Mesendoderm (in vitro differentiated cells): Measurements from ENCODE around the gene GIT1. TPM values are rescaled to one million over a fixed set of nuclear protein-coding genes. Genes with fewer than 3 reads are reported as not detected.

Experiments
- DNase-seq: peaks from one replicate; pipeline ENCODE4 v3.0.0; 2013
- H2AK5ac ChIP-seq: 2 replicates; pipeline ENCODE4 v1.6.1; 2013; ENCODE audit warnings: low read length, inconsistent platforms
- H2BK120ac ChIP-seq: 2 replicates; pipeline ENCODE4 v1.6.1; 2013; ENCODE audit warnings: low read depth, mild to moderate bottlenecking, low read length, moderate library complexity, mixed read lengths
- H2BK15ac ChIP-seq: replicated peaks from 2 replicates; pipeline ENCODE4 v1.6.1; 2013; ENCODE audit warnings: low read depth, mild to moderate bottlenecking, moderate library complexity
- H2BK5ac ChIP-seq: 2 replicates; pipeline ENCODE4 v1.6.1; 2013; ENCODE audit warnings: low read length, inconsistent platforms
- H3K18ac ChIP-seq: 2 replicates; pipeline ENCODE4 v1.6.1; 2013; ENCODE audit warnings: mild to moderate bottlenecking, low read length, mixed read lengths
- H3K23ac ChIP-seq: one replicate; pipeline ENCODE4 v1.6.1; 2013; ENCODE audit warnings: low read length
- H3K27ac ChIP-seq: 2 replicates; pipeline ENCODE4 v1.5.1; 2013; ENCODE audit warnings: low read depth, mild to moderate bottlenecking, inconsistent platforms, low read length, moderate library complexity
- H3K27me3 ChIP-seq: 2 replicates; pipeline ENCODE4 v1.6.1; 2013; ENCODE audit warnings: low read length, control low read depth, mild to moderate bottlenecking, inconsistent platforms; ENCODE audit not compliant: insufficient read depth, poor library complexity
- H3K36me3 ChIP-seq: 2 replicates; pipeline ENCODE4 v1.6.1; 2013; ENCODE audit warnings: low read length, inconsistent platforms; ENCODE audit not compliant: control insufficient read depth, insufficient read depth
- H3K4ac ChIP-seq: one replicate; pipeline ENCODE4 v1.6.1; 2013; ENCODE audit warnings: low read depth, mild to moderate bottlenecking, low read length, moderate library complexity
- H3K4me1 ChIP-seq: 2 replicates; pipeline ENCODE4 v1.6.1; 2013; ENCODE audit warnings: low read depth, low read length, inconsistent platforms; ENCODE audit not compliant: control insufficient read depth
- H3K4me2 ChIP-seq: 2 replicates; pipeline ENCODE4 v1.6.1; 2013; ENCODE audit warnings: low read length
- H3K4me3 ChIP-seq: 2 replicates; pipeline ENCODE4 v1.5.1; 2013; ENCODE audit warnings: mild to moderate bottlenecking, low read length
- H3K56ac ChIP-seq: one replicate; pipeline ENCODE4 v1.6.1; 2013; ENCODE audit warnings: low read length
- H3K79me1 ChIP-seq: 2 replicates; pipeline ENCODE4 v1.6.1; 2013; ENCODE audit warnings: low read length, inconsistent platforms
- H3K79me2 ChIP-seq: 2 replicates; pipeline ENCODE4 v1.6.1; 2013; ENCODE audit warnings: mild to moderate bottlenecking, low read length; ENCODE audit not compliant: control insufficient read depth, insufficient read depth
- H3K9ac ChIP-seq: 2 replicates; pipeline ENCODE4 v1.6.1; 2013; ENCODE audit warnings: low read length, inconsistent platforms
- H4K5ac ChIP-seq: one replicate; pipeline ENCODE4 v1.6.1; 2013; ENCODE audit warnings: low read length
- H4K8ac ChIP-seq: one replicate; pipeline ENCODE4 v1.6.1; 2013; ENCODE audit warnings: low read depth, mild to moderate bottlenecking, control low read depth, low read length, moderate library complexity
- WGBS: extraction: QIAGEN DNeasy Blood & Tissue Kit; methylation state at CpG from one replicate; pipeline ENCODE4 v1.1.7; 2013; ENCODE audit warnings: low lambda C conversion rate, missing lambda C conversion rate; ENCODE audit not compliant: insufficient coverage; ENCODE audit errors: extremely low coverage; 5-methylcytosine and 5-hydroxymethylcytosine counted together
- polyA plus RNA-seq, 2 experiments: library from polyadenylated mRNA; stranded (reverse); fragments of 200-250 nt; gene quantifications; one replicate each; pipeline ENCODE4 v1.2.3, GENCODE V29; 2013

GIT1 gene, protein sequence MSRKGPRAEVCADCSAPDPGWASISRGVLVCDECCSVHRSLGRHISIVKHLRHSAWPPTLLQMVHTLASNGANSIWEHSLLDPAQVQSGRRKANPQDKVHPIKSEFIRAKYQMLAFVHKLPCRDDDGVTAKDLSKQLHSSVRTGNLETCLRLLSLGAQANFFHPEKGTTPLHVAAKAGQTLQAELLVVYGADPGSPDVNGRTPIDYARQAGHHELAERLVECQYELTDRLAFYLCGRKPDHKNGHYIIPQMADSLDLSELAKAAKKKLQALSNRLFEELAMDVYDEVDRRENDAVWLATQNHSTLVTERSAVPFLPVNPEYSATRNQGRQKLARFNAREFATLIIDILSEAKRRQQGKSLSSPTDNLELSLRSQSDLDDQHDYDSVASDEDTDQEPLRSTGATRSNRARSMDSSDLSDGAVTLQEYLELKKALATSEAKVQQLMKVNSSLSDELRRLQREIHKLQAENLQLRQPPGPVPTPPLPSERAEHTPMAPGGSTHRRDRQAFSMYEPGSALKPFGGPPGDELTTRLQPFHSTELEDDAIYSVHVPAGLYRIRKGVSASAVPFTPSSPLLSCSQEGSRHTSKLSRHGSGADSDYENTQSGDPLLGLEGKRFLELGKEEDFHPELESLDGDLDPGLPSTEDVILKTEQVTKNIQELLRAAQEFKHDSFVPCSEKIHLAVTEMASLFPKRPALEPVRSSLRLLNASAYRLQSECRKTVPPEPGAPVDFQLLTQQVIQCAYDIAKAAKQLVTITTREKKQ
- polyA plus RNA-seq (2013, experiment 1 of 2), result 34.9 TPM
- polyA plus RNA-seq (2013, experiment 2 of 2), result 38.2 TPM

DNA sequence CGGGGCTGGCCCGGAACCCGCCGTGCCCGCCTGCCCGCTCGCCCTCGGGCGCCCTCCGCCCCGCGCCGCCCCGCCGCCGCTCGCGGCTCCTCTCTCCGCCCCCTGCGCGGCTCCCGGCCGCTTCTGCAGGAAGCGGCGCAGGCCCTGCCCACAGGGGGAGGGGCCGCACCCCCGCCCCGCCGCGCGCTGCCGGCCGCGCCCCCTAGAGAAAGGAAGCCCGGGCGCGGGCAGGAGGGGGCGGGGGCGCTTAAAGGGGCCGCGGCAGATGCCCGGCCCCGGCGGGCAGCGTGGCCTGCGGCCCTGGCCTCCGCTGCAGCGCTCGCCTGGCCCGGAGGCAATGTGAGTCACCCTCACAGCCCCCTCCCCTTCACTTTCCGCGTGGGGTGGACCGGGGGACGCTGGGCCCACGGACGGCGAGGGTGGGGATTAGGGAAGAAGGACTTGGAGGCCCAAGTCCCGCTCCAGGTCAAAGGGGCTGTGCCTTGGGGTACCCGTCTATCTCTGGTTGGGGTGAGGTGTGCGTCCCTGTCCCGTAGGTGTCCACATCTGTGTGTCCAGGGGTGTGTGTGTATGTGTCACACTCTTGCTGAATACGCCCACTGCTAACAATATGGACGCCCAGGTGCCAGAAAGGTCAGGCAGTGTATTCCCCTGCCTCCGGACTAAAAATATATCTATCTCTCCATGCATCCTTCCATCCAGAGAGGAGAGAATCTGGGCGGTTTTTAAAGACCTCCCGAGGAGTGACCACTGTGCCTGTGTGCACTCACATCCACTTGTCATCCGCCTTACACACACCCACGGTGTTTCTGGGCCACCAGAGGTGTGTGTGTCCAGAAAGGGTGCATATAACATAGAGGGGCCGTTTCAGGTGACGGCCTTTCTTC, at the start of gene GIT1:
Gene GIT1 (minus strand): TSS at position 125 of the 887 bp plus-strand sequence. CDS start 270 bp downstream, outside the sequence.
- DNase-seq, result peak; percentile 91
- WGBS, result no CpG with 5 or more reads among the region's 70 CpGs

DNA sequence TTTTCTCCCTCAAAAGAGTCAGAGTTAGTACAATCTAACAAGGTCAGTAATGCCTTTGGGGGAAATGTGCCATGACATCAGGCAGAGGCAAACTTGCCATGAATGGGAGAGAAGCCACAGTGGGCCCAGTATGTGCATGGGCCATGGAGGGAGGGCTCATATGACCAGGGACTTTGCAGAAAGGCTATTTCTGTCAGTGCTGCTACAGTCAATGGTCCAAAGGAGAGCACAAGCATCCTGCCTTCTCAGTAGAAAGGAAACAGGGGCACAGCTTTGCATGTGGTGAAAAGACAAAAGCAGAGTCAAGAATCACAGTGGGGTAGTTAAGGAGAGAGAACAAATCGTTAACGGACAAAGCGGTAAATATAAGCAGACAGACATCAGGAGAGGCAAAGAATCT, 44.4 kb upstream of the GIT1 start:
- Histone ChIP-seq H2BK120ac (no peak overlapping the region), H3K23ac (no peak overlapping the region), H2AK5ac (no peak overlapping the region), H3K18ac (no peak overlapping the region), H3K27ac (no peak overlapping the region), H2BK15ac (no peak overlapping the region), H3K9ac (no peak overlapping the region), H4K8ac (no peak overlapping the region), H4K5ac (no peak overlapping the region), H3K36me3 (no peaks in the 10 kb centered on the region), H3K4me3 (no peak overlapping the region), H3K79me1 (no peaks in the 10 kb centered on the region), H3K4ac (no peak overlapping the region), H2BK5ac (no peak overlapping the region), H3K27me3 (no peaks in the 10 kb centered on the region), H3K79me2 (no peaks in the 10 kb centered on the region), H3K4me1 (no peaks in the 10 kb centered on the region), H3K4me2 (no peak overlapping the region), H3K56ac (no peak overlapping the region)
- no peak for DNase-seq
- WGBS, result no CpG with 5 or more reads among the region's 3 CpGs

More for the DNA sequence above, at the start of gene GIT1:
- Histone ChIP-seq H2BK120ac (no peak within 1 kb of the TSS), H3K4me2 (peak within 1 kb of the TSS; percentile 91), H2AK5ac (no peak within 1 kb of the TSS), H3K4ac (peak within 1 kb of the TSS; percentile 58), H2BK15ac (no peak within 1 kb of the TSS), H3K27ac (no peak within 1 kb of the TSS), H3K79me1 (peaks cover 14% of the 10 kb centered on the region), H3K4me1 (peaks cover 7% of the 10 kb centered on the region), H3K9ac (peak within 1 kb of the TSS; percentile 80), H3K56ac (peak within 1 kb of the TSS; percentile 97), H3K18ac (peak within 1 kb of the TSS; percentile 82), H3K27me3 (no peaks in the 10 kb centered on the region), H3K79me2 (peaks cover 19% of the 10 kb centered on the region), H4K8ac (no peak within 1 kb of the TSS), H3K36me3 (no peaks in the 10 kb centered on the region), H3K23ac (peak within 1 kb of the TSS; percentile 20), H3K4me3 (peak within 1 kb of the TSS; percentile 70), H4K5ac (no peak within 1 kb of the TSS), H2BK5ac (no peak within 1 kb of the TSS)

- H3K56ac ChIP-seq, result no peak overlapping the region
- no peak overlapping the region for H2BK5ac ChIP-seq
- no peak overlapping the region for H4K8ac ChIP-seq
- no peak overlapping the region for H2BK120ac ChIP-seq
- no peak overlapping the region for H3K18ac ChIP-seq
- no peak overlapping the region for H3K9ac ChIP-seq
- H3K27me3 ChIP-seq, result no peaks in the 10 kb centered on the region
- no peak overlapping the region for H3K4me2 ChIP-seq
- H3K4me3 ChIP-seq, result no peak overlapping the region
- no peak overlapping the region for H2BK15ac ChIP-seq
- H4K5ac ChIP-seq, result no peak overlapping the region
- H2AK5ac ChIP-seq, result no peak overlapping the region
- no peak overlapping the region for H3K4ac ChIP-seq
- H3K4me1 ChIP-seq, result no peaks in the 10 kb centered on the region
- no peaks in the 10 kb centered on the region for H3K79me1 ChIP-seq
- DNase-seq, result no peak
- H3K36me3 ChIP-seq, result no peaks in the 10 kb centered on the region
- no peak overlapping the region for H3K23ac ChIP-seq
- WGBS, result no CpG with 5 or more reads among the region's 6 CpGs
- no peak overlapping the region for H3K27ac ChIP-seq
- H3K79me2 ChIP-seq, result no peaks in the 10 kb centered on the region
Observed at GRCh38 chr17:29630630-29631193, 41.3 kb upstream of the GIT1 start.

DNA sequence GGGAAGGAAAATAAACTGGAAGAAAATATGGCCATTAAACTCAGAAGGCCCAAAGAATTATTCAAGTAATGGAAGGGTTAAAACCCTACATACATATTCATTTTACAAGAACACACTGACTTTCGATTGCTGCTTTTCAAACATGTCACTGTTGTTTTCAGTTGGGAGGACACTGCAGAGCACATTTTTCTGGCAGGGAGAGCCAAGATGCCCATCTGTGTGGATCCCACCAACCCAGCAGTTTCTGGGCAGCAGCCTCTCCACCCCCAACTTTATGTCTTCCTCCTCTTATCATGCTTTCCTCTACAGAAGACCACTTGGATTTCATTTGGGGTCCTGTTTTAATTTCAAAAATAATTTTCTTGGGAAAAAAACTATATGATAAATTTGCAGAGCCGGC, 40.4 kb upstream of the GIT1 start:
- no peak overlapping the region for H3K23ac ChIP-seq
- H3K79me2 ChIP-seq, result no peaks in the 10 kb centered on the region
- no CpG with 5 or more reads among the region's 2 CpGs for WGBS
- no peak overlapping the region for H3K4me2 ChIP-seq
- H2BK15ac ChIP-seq, result no peak overlapping the region
- H3K4me3 ChIP-seq, result no peak overlapping the region
- no peak overlapping the region for H2BK120ac ChIP-seq
- H3K36me3 ChIP-seq, result no peaks in the 10 kb centered on the region
- H3K27ac ChIP-seq, result no peak overlapping the region
- H3K79me1 ChIP-seq, result no peaks in the 10 kb centered on the region
- H3K18ac ChIP-seq, result no peak overlapping the region
- H3K56ac ChIP-seq, result no peak overlapping the region
- no peak overlapping the region for H3K4ac ChIP-seq
- H2AK5ac ChIP-seq, result no peak overlapping the region
- no peak overlapping the region for H3K9ac ChIP-seq
- H2BK5ac ChIP-seq, result no peak overlapping the region
- H3K4me1 ChIP-seq, result peaks cover 2% of the 10 kb centered on the region
- no peak for DNase-seq
- no peak overlapping the region for H4K5ac ChIP-seq
- no peak overlapping the region for H4K8ac ChIP-seq
- no peaks in the 10 kb centered on the region for H3K27me3 ChIP-seq

GRCh38 chr17:29628644-29629043, 39.2 kb upstream of the GIT1 start:
- Histone ChIP-seq H2BK120ac (no peak overlapping the region), H2BK15ac (no peak overlapping the region), H3K4me3 (no peak overlapping the region), H4K8ac (no peak overlapping the region), H3K9ac (no peak overlapping the region), H2AK5ac (no peak overlapping the region), H3K27me3 (no peaks in the 10 kb centered on the region), H3K4ac (no peak overlapping the region), H3K56ac (no peak overlapping the region), H2BK5ac (no peak overlapping the region), H4K5ac (no peak overlapping the region), H3K79me1 (no peaks in the 10 kb centered on the region), H3K36me3 (no peaks in the 10 kb centered on the region), H3K27ac (no peak overlapping the region), H3K79me2 (no peaks in the 10 kb centered on the region), H3K23ac (no peak overlapping the region), H3K4me2 (no peak overlapping the region), H3K4me1 (peaks cover 3% of the 10 kb centered on the region), H3K18ac (no peak overlapping the region)
- no CpG with 5 or more reads among the region's 2 CpGs for WGBS
- DNase-seq, result no peak
